Activated CD8-positive, alpha-beta memory T cell treated with anti-CD3 and anti-CD28 coated beads, Interleukin-2, amount 50 U/mL, for 48 hours (primary cell): ENCODE results near the gene ASIC3.
"Not testable (repeated sequence)": the region's sequence is repeated elsewhere in the genome, so short reads cannot be mapped to it uniquely, and the experiment has no call there.

Experiments
- DNase-seq: peaks from one replicate; pipeline ENCODE4 v3.0.0-alpha.2; 2020

Gene ASIC3

DNA sequence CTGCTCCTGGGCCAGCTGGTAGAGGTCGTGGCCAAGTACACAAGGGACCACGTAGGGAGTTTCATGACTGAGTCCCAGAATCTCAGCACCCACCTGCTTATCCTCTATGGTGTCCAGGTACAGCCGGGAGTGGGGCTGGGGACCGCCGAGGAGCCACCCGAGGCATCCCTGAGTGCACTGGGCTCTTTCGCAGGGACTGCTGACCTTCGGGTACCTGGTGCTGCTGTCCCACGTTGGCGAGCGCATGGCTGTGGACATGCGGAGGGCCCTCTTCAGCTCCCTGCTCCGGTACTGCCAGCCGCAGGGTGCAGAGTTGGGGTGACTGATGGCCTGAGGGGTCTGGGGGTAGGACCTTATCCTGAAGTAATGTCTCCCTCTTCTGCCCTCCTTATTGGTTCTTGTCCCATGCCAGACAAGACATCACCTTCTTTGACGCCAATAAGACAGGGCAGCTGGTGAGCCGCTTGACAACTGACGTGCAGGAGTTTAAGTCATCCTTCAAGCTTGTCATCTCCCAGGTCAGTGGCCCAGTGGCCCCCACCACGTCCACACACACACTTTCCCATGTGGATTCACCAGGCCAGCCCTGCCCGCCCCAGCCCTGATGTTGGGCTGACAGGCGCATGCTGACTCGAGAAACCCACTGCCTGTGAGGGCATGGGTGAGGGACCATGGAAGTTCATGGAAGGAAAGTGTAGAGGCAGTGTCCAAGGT lies 13.9 kb upstream of the ASIC3 start:
- DNase-seq: no peak

DNA sequence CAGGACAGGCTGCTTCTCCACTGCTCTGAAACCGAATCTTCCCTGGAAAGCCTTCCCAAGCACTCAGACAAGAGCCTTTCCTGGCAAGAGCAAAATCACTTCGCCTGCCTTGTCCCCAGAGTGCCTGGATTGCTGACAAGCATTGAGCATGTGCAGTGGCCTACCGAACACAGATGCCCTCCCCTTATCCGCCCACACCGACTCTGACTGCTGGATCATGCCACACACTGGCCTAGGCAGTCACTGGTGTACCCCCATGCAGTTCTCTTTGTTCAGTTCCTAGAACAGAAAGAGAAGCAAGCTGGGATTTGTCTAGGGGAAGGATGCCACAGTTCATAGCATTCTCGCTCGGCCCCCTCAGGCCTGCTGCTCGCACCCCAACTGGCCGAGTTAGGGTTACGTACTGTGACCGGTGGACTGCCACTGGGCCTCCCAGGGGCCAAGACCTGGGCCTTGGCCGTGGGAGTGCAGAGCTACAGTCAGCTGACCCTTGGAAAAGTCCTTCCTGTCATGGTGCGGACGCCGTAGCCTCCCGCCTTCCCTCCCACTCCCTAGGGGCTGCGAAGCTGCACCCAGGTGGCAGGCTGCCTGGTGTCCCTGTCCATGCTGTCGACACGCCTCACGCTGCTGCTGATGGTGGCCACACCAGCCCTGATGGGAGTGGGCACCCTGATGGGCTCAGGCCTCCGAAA lies 13.2 kb upstream of the ASIC3 start:
- no peak for DNase-seq

DNA sequence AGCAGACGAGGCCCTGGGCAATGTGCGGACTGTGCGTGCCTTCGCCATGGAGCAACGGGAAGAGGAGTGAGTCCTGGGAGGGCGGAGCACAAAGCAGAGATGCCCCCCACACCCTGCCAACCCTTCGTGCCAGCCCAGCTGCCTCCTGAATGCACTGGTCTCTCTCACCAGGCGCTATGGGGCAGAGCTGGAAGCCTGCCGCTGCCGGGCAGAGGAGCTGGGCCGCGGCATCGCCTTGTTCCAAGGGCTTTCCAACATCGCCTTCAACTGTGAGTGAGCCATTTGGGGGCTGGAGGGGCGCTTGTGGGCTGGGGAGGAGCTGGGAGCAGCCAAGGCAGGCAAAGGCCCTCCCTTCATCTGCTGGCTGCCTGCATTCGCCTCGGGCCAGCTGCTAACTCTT lies 12.4 kb upstream of the ASIC3 start:
- no peak for DNase-seq

DNA sequence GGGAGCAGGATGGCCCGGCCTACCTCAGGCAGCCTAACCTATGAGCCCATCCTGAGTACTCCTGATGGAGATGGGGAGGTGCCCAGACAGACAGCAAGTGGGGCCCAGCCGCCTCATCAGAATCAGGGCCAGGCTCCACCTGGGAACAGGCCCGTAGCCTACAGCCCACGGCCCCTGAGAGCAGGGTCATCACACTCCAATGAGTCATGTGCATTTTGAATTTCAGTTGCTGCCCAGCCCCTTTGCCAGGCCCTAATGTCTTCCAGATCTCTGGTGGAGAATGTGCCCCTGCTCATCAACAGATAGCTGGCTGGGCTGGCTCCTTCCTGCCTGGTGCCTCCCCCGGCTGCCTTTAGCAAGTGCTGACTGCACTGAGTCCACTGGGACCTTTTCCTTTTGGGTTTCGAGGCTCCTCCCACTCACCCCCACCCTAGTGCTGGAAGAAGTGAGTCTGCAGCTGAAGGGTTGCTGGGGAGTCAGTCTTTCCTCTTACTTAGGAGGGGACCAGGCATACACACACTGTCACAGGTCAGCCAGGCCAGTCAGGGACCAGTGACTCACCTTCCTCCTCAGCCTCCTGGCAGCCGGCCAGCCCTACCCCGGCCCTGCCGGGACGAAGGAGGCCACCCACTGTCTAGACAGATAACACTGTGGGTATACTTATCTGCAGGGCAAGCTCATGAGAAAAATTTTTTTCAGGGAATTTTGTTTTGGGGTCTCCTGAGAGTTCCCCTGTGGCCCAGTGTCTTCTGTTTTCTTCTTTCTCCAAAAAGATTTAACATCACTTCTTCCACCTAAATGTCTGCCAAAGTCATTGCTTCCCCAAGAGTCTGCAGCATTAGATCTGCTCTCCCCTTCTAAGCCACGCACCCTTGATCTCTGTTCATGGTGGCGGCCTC lies 9.1 kb upstream of the ASIC3 start:
- DNase-seq: peak; percentile 89

DNA sequence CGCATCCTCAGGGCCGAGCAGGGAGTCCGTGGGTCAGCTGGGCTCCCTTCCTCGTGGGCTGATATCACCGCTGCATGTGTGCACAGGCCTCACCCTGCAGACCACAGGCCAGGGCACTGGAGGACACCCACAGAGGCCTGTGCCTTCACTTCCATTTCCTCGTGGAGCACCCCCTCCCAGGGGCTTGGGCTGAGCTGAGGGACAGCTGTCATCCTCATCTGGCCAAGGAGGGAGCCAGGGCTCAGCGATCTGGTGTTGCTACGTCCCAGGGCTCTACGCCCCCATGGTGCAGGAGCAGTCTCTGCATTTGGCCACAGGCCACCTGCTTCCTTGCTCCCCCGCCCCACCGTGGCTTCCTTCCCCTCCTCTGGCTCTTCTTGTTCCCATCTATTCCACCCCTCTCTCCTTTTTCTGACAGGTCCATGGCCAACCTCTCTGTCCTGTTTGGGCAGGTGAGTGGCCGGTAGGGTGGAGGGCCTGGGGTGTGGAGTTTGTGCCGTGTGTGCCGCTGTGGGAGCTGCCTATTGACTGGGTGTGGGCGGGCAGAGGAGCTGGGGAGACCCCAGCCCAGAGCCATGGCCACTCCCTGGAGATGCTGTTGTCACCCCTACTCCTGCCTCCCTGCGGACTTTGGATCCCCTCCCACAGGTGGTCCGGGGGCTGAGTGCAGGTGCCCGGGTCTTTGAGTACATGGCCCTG lies 8.3 kb upstream of the ASIC3 start:
- DNase-seq: no peak

DNA sequence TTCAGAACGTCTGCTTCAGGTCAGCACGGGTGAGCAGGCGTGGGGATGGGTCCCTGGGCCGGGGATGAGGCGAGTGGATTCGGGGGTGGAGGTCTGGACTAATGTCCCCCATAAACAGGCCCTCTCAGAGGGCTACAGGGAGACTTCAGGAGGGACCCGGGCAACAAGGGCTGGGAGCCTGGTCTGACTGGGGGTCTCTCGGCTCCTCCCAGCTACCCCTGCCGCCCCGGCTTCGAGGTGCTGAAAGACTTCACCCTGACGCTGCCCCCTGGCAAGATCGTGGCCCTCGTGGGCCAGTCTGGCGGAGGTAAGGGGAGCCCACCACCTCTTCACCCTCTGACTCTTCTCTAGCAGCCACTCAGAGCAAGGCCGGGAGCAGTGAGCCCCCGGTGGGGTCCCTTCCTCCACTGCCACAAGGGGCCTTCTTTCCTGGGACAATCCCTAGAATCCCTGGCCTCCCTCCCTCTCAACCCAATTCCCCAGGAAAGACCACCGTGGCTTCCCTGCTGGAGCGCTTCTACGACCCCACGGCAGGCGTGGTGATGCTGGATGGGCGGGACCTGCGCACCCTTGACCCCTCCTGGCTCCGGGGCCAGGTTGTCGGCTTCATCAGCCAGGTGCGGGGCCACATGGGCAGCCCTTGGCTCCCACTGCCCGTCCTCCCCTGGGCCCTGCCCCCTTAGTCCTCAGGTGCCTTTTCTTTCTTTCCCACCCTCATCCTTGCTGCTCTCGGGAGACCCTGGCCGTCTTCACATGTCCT lies 7.5 kb upstream of the ASIC3 start:
- DNase-seq: no peak

DNA sequence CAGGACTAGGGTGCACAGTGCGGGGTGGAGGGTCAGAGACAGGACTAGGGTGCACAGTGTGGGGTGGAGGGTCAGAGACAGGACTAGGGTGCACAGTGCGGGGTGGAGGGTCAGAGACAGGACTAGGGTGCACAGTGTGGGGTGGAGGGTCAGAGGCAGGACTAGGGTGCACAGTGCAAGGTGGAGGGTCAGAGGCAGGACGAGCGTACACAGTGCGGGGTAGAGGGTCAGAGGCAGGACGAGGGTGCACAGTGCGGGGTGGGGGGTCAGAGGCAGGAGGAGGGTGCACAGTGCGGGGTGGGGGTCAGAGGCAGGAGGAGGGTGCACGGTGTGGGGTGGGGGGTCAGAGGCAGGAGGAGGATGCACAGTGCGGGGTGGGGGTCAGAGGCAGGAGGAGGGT lies 4.9 kb upstream of the ASIC3 start:
- not testable (repeated sequence) for DNase-seq

DNA sequence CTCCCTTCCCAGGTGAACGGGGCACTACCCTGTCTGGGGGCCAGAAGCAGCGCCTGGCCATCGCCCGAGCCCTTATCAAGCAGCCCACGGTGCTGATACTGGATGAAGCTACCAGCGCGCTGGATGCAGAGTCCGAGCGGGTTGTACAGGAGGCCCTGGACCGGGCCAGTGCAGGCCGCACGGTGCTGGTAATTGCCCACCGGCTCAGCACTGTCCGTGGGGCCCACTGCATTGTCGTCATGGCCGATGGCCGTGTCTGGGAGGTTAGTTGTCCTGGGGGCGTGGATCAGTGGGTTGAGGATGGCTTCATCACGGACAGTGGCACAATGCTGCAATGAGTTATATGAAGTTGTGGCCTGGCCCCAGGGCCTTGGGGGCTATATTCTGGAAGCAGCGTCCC lies 4.4 kb upstream of the ASIC3 start:
- DNase-seq: no peak

DNA sequence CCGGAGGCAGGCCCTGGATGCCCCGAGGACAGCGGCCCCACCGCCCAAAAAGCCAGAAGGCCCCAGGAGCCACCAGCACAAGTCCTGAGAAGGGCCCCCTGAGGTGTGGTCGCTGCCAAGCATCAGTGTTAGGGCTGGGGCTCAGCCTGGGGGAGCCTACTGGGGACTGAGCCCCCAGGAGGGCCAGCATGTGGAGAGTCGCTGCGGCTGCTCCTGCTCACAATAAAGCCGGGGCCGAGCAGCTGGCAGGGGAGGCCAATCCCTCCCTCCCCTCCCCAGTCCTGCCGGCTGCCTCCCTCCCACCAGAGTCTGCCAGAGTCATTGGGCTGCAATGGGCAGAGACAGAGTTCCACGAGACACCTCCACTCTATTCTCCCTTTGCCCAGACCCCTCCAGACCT lies 3.1 kb upstream of the ASIC3 start:
- DNase-seq: no peak

DNA sequence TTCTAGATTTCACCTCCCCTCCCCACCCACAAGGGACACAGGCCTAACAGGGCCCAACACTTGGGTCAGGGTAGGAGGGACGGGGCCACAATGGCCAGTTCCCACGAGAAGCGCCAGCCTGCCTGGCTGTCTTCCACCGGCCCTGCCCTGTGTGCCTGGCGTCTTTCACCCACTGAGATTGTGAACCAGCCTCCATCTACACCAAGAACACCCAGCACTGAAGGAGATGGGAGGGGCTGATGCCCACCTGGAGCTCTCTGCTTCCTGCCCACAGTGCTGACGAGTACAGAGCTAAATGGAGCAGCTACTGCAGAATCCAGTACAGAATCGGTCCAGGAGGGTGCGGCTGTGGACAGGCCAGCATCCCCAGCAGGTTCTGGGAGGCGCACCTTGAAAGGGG lies 2.4 kb upstream of the ASIC3 start:
- no peak for DNase-seq

DNA sequence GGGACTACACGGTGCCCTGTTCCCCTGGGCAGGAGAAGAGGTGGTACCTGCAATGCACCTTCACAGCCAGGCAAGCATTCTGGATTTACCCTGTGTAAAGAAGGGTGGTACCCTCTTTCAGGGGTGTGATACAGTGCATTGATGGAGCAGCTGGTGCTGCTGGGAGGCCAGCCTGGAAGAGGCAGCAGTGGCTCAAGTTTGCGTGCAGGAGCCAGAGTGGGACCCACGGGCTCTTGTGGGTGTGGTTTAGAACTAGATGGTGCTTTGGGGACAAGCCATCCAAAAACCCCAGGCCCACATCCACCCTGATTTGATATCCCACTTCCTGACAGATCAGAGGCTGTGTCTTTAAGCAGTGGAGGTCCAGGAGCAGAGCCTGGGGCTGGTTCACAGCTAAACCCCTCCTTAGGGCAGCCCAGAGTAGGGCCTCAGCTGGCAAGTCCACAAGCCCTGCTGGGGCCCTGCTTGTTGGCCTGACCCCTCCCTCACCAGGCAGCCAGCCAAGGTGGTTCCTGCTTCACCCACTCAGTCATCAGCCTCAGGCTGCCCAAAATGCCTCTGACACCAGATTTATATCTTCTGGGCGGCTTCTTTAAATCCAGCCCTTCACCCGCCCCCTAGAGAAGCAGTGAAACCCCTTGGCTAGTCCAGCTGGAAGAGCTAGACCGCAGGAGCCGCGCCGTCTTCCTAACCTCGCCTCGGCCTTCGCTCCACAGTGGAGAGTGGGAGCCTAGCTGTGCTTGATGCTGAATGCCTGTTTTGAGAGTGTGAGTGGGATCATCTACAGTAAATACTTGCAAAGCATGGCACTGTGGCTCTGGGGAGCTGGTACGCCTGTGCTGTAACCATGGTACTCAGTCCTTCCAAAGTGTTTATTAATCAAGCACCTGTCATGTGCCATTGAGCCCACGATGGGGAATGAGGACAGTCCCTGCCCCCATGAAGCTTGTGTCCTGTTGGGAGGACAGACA lies 1.4 kb upstream of the ASIC3 start:
- DNase-seq: no peak

DNA sequence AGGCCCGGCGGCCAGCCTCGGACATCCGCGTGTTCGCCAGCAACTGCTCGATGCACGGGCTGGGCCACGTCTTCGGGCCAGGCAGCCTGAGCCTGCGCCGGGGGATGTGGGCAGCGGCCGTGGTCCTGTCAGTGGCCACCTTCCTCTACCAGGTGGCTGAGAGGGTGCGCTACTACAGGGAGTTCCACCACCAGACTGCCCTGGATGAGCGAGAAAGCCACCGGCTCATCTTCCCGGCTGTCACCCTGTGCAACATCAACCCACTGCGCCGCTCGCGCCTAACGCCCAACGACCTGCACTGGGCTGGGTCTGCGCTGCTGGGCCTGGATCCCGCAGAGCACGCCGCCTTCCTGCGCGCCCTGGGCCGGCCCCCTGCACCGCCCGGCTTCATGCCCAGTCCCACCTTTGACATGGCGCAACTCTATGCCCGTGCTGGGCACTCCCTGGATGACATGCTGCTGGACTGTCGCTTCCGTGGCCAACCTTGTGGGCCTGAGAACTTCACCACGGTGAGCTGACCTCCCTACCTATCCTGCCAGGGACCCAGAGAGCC lies 656 bp downstream of the ASIC3 start:
- no peak for DNase-seq

DNA sequence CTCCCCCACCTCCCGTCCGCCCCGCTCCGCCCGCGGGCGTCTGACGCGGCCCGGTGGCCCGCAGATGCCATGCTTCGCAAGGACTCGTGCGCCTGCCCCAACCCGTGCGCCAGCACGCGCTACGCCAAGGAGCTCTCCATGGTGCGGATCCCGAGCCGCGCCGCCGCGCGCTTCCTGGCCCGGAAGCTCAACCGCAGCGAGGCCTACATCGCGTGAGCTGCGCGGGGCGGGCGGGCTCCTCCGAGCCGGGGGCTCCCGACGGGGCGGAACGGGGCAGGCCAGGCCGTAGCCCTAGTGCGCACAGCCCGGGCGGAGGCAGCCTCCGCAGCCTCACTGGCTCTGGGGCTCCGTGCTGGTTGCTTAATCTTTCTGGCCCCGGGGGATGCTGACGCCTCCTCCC lies 2.8 kb downstream of the ASIC3 start:
- peak; percentile 72 for DNase-seq

DNA sequence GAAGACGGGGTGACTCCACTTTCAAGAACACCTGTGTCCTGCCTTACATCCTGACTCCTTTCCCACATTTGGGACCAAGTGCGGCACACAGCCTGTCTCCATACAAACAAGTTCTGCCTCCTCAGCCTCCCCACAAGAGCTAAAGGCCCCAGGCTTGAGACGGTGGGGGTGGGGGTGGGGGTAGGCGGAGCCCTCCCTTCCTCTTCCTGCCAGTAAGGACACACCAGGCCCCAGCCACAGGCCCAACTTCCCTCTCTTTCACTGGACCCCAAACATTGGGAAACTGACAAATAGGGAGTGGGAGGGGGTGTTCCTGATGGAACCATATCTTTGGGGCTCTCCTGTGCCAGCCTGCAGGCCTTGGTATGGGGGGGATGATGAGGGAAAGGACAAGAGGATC lies 4.8 kb downstream of the ASIC3 start:
- DNase-seq: no peak

DNA sequence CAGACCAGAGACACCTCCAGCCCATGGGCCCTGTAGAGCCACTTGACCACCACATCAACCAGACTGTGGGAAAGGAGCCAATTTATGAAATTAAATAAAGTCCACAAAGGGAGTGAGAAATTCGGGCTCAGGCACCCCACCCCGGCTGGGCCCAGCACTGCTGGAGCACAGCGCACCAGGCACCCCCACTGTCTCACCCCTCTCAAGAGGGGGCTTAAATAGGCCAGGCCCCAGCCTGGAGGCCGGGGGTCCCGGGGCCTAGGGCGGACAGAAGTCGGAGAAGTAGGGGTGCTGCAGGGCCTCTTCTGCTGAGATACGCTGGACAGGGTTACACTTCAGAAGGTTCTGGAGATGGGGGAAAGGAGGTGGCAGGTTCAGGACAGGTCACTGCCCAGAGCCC lies 5.4 kb downstream of the ASIC3 start:
- DNase-seq: no peak

DNA sequence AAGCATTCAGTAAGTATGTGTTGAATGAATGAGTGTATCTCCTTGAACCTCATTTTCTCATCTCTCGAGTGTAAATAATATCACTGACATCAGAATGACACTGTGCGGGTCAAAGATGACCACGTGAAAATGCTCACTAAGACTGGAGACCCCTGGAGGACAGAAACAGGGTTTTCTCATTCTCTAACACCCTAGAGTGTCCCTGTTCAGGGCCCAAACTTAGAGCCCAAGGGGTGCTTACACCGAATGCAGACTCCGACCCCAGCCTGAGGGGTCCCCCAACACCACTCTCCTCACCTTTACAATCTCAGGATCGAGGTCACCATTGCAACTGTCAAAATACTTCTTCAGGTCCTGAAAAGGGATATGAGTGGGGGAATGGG lies 7.9 kb downstream of the ASIC3 start:
- DNase-seq: no peak

DNA sequence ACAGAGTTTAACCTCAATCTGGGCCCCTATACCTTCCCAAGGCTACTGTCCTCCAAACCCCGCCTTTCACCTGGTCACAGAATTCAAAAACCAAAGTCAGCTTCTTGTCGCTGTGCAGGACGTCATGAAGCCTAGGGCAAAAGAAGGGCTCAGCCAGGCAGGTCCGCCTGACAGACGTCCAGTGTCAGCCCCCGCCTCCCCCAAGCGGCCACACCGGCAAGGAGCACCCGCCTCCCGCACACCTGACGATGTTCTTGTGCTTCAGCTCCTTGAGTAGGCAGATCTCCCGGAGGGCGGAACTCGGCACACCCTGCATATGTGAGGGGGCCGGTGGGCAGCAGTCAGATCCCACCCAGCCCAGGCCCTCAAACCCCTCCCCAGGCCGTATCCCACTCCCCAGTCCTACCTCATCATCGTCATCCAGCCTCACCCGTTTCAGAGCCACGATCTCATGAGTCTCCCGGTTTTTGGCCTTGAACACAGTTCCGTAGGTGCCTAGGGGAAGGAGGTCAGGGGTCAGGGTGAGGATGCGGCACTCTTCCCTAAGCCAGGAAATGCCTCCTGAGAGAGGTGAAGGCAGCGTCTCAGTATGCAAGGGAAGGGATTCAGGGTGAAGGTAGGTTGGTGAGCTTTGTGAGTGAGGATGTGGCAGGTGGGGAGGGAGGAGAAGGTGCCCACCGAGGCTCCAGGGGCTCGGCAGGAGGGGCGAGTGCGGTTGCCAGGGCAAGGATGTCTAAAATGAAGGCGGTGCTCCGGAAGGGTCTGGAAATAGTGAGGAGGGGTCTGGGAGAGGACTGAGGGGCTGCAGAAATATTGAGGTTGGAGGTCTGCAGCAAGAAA lies 8.6 kb downstream of the ASIC3 start:
- DNase-seq: no peak

DNA sequence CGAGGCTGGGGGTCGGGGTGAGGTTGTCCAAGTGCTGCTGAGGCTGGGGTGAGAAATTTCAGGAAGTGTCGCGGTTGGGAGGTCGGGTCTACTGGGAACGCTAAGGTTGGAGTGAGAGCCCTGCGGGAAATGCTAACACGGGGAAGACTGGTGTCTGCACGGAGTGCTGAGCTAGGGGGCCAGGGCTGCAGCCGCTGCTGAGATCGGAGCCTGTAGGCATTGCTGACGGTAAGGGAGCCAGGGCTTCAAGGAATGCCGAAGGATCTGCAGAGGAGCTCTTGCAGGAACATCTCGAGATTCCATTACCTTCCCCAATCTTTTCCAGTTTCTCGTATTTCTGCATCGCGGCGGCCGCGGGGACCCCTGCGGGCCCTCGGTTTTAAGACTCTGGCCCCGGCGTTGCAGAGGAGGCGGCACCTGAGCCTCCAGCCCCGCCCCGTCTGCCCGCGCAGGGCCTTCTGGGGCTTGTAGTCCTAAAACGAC lies 9.2 kb downstream of the ASIC3 start, which contains the start of gene CDK5:
TSS of gene CDK5 (minus strand) at position 392 of the 483 bp plus-strand sequence. CDS start at position 343, 49 bp downstream.
- peak; percentile 68 for DNase-seq

DNA sequence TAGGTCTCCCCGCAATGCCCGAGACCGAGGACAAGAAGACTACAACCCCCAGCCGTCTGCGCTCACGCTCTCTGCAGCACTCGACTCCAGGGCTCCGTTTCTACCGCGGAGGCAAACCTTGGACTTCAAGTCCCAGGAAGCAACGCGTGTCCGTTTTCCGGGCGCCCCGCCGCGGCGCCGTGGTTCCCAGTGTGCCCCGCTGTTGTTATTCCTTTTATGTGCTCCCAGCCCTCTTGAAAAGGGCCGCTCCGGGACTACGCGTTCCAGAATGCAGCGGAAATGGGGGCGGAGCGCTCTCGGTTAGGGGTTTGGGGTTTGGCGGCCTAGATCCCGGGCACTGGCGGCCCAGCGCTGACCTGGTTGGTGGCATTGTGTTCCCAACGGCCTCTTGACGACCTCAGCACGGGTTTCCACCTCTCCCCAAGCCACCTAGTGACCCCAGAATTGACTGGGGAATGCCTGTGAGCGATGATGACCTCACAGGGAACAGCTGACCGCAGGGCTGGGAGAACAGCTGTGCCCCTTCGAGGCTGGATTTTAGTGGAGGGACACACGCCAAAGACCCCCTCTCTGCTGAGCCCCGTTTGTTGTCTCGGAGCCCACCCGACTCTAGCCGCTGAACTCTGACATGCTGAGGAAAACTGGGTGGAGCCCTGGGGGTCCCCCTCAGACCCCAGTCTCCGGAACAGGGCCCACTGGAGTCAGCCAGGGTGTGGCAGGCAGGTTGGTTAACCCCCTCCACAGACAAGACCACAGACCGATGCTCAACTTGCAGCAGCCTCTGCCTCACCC lies 9.9 kb downstream of the ASIC3 start:
- peak; percentile 95 for DNase-seq
